ENCODE results near the gene STX1A.
A peak's percentile ranks its signal among the peaks of the same experiment; 100 is the strongest.

Gene STX1A

DNA sequence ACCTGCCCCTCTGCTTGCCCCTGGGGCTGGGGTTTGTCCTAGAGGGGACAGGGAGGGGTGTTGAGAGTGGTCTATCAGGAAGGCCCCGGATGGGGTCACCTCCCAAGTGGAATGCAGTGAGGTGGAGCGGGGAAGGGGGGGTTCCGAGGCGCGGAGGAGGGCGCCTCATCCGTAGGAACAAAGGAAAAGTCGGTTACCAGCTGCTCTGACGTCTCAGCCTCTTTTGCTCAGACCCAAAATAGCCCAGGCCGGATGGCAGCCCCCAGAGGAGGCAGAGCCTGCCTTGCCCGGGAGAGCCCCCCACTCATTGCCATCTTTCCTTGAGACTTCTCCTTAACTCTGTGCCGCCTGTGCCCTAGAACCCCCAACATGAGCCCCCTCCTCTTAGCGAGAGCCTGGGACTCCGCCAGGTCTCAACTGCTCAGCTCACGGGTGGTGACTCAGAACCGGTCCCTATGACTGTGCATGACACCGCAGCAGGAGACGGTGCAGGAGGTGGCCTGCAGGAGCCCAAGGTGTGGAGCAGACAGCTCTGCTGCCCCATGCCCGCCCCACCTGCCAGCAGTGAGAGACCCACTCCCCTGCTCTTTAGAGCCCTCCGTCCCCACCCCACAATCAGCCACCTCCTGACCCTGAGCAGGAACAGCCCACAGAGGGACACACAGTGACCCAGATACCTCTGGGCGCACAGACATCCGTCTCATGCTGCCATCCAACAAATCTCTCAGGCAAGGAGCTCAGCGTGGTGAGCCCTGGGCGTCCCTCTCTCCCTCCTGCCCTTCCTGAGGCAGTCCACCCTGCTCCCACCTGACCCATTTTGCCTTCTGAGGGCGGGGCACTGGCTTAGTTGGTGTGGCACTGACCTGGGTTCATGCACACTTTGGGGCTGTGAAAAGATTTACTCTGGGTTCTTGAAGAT is 13.1 kb downstream of the STX1A start:
- DNase-seq: peak; percentile 69

DNA sequence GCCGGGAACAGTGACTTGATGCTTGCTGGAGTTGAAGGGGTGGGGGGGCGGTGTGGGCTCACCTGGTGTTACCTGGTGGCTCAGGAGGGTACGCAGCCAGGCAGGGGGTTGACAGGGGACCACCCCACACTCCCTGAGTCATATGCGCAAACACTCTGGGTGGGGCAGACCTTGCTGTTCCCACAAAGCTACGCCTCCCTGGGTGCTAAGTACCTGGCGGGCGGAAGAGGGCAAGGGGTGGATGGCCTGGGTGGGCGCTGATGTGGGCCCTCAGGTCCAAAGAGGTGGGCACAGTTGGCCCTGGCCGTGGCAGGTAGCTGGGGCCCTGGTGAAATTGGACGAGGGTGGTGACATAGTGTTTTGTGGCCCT is 13.9 kb downstream of the STX1A start:
- no peak for DNase-seq

DNA sequence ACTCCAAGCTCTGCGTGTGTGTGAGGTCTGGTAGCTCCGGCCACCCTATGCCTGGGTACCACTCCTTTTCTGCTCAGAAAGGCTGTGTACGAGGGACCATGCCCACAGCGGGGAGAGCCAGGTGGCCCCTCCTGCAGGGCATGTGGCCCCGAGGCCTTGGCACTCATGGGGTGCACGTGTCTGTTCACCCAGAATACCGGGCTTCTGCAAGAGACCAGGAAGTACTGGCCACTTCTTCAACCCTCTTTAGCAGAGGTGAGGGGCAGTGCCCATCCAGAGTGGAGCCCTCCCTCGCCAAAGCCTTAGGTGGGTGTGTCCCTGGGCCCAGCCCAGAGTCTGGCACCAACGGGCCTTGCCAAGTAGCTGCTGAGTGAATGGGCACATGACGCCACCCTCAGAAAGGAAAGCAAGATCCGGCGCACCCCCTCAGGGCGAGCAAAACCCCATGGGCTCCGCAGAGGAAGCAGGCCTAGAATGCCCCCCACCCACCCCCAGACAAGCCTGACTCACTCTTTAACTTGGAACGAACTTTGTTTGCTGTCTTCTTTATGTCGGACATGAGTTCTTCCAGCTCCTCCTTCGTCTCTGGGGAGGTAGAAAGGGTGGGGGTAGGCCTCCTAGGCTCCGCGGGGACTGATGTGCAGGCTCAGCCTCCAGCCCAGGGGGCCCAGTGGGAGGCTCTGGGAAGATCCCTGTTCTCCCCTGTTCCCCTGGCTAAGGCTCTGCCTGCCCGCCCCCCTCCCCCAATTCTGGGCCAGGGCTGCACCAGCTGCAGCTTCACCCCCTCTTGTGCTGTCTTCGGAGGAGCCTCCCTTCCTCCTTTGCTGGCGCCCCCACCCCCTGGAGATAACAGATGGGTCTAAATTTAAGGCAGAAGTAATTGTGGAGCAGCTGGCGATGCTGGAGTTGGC is 14.6 kb downstream of the STX1A start:
- peak; percentile 94 for DNase-seq

DNA sequence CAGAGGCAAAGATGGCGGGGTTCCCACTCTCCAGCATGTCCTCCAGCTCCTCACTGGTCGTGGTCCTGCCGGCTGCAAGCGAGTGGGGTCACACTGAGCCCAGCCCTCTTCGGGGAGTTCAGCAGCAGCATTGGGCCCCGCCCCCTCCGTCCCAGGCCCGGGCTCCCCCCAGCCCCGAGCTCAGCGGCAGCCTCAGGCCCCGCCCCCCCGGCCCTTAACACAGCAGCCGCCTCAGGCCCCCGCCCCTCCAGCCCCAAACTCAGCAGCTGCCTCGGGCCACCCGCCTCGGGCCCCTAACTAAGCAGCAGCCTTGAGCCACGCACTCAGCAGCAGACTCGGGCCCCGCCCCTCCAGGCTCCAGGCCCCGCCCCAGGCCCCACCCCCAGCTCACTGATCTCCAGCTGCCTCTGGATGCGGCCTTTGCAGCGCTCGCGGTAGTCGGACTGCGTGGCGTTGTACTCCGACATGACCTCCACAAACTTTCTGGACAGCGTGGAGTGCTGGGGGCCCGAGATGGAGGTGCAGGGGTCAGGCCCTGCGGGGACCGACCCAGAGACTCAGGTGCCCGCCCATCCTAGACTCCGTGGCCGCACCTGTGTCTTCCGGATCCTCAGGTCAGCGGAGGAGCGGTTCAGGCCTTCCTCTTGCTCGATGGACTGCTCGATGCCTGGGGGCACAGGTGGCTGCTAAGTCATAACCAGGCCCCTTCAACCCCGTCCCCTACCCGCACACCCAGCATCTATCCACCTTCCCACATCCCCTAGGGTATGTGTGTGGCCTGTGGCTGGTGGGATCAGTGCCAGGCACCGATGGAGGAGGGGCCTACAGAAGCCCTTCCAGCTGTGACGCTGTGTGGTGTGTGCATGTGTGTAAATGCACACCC is 15.5 kb downstream of the STX1A start:
- DNase-seq: peak; percentile 74

DNA sequence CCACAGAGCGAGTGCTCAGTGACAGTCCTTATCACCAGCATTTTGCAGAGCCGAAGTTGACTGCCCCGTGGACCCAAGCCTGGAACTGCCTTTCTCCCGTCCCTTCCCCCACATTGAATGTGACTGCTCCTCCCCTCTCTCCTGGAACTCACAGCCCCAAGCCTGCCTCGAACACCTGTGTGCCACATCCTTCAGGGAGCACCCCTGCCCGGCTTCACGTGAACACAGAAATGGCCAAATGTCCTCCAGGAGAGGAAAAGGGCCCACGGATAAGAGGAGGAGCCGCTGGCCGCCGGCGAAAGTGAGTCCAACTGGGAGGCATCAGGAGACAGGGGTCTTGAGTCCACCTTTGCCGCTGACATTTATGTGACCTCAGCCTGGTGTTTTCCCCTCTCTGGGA is 16.2 kb downstream of the STX1A start:
- DNase-seq: no peak

DNA sequence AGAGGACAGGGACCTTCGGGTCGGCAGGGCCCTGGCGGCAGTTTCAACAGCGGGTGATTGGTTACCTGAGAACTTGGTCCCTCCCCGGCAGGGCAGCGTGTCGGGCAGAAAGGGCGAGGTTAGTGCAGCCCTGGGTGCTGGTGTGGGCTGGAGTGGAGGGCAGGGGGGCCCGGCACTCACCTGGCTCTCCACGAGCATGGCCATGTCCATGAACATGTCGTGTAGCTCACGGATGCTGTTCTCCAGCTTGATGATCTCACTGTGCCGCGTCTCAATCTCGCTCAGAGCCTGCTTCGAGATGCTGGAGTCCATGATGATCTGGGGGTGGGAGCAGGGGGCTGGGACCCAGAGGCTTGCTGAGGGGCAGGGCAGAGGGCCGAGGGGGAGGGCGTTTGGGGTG is 16.8 kb downstream of the STX1A start:
- DNase-seq: no peak

DNA sequence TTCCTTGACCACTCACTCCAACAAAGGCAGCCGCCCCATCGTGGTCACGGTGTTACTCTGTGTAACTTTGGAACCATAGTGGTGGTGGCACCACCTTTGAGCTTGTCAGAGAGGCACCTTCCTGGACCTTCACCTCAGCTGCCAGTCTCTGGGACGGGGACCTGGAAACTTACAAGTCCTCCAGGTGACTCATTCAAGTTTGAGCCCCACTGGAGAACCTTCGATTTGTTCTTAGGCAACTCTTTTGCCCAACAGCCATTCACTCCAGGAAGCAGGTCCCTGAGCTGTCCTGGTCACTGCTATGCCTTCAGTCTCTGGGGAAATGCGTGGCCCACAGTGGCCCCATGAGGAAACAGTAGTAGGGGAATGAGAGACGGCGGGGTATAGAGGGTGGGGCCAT is 17.2 kb downstream of the STX1A start:
- DNase-seq: no peak

DNA sequence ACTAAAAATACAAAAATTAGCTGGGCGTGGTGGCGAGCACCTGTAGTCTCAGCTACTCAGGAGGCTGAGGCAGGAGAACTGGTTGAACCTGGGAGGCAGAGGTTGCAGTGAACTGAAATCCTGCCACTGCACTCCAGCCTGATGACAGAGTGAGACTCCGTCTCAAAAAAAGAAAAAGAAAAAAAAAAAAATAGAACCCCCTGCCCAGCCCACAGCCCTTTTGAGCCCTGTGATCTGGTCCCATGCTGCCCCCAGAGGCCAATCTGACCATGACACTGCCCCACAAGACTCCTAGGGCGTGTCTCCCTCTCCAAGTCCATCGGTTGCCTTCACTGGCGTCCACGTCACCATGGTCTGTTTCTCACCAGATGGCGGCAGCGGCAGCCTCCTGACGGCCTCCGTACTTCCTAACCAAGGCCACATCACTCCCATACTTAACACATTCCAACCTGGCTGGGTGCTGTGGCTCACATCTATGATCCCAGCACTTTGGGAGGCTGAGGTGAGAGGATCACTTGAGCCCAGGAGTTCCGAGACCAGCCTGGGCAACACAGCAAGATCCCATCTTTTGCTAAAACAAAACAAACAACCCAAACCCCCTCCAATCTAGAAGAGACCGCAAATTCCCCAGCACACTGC is 18.0 kb downstream of the STX1A start:
- DNase-seq: peak; percentile 79

DNA sequence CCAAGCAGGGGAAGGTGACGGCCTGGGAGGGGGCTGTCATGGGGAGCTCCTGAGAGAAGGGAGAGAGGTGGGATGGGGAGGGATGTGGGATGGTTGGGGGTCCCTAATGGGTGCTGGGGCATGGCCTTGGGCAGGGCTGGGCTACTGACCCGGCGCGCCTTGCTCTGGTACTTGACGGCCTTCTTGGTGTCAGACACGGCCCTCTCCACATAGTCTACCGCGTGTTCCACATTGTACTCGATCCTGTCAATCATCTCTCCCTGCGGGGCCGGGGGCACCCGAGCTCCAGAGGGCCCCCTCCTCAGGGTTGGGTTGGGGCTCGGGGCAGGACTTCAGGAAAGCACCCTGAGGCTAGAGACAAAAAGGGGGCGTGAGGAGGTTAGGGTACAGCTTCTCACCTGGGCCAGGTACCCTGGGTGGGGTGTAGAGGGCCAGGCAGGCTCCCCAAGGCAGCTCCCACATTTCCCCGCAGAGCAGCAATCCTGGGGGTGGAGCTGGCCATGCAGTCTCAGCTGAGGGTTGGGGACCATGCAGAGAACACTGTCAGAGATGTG is 18.8 kb downstream of the STX1A start:
- DNase-seq: no peak

DNA sequence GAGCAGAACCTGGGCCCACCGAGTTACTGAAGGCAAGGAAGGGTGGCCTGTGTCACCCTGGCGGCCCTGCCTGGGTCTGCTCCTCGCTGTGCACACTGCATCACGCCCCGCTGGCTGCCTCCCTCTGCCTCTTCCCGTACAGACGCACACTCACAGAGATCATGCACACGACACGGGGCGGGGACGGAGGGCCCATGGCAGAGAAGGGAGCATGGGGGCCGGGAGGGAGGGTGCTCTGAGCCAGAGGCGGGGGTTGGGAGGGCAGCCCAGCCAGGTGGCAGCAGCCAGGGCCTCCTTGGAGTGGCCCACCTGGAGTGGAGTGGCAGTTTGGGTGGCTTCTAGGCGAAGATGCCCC is 19.4 kb downstream of the STX1A start:
- no peak for DNase-seq

DNA sequence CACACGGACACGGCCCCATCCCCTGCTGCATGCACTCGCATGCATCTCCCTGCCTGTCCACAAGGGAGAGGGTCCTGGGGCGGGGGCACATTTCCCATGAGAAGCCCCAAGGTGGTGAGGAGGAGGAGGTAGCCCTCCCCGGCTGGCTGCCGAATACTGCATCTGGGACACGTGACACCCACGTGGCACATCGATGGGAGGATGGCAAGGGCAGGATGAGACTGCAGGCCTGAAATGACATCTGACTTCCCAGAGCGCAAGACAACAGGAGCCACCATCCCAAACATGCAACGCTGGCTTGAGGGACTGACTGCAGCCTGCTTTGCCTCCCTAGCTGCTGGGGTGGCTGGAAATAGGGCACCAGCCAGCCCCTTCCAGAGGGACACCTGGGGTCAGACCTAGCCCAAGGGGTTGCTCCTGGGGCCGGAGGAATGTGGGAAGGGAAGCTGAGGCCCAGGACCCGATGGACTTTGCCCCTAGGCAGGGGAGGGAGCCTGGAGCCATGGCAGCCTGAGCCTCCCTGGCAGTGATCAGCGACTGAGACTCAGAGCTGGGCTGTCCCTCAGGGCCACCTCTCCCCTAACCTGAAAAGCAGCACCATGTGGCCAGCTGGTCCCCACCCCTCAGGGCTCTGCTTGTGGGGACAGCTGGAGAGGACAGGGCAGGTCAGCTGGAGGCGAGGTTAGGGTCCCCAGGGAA is 19.9 kb downstream of the STX1A start:
- DNase-seq: no peak

DNA sequence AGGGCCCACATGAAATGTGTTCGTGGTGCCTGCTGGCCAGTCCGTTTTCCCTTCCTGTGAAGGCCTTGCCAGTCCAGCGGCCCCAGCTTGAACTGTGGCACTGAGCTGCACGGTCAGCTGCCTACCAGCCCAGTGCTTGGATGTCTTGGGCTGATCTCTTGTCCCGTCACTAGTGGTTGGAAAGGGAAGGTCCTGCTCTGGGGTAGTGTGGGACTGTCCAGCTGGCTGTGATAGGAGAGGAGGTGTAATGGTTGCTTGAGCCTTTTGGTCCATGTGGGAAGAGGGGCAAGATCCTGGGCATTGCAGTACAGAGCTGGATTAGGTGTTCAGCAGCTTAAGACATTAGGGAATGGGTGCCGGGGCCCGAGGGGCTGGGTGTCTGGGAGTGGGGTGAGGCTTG is 21.1 kb downstream of the STX1A start:
- DNase-seq: no peak

DNA sequence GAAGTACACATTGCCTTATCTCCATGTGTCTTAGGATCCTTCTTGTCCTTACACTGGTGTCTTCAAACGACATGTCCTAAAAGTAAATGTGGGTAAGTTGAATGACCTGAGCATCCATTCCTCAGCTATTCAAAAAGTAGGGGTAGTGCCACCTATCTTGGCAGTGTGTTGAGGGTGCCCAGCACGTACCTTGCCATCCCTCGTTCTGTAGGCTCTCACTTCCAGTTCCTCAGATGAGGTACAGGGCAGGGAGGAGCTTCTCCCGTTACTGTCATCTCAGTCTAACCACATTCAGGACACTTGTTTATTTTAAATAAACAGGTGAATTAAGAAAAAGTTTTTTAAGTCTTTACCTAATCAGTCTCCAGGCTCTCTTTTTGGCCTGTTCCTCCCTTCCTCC is 23.1 kb downstream of the STX1A start:
- DNase-seq: no peak

DNA sequence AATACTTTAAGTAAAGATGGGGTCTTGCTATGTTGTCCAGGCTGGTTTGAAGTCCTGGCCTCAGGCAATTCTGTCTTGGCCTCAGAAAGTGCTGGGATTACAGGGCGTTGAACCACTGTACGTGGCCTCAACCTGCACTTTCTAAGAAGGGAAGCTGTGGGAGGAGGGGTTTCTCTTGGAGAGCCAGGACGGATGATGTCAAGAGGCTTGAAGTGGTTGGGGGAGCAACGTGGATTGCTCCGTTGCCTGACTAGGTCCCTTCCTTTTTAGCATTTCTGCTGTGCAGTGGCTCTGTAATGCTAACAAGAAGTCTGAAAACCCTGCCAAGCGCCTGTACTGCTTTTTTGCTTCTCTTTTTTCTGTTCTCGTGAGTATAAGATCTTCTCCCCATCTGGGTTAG is 28.8 kb downstream of the STX1A start:
- DNase-seq: no peak

DNA sequence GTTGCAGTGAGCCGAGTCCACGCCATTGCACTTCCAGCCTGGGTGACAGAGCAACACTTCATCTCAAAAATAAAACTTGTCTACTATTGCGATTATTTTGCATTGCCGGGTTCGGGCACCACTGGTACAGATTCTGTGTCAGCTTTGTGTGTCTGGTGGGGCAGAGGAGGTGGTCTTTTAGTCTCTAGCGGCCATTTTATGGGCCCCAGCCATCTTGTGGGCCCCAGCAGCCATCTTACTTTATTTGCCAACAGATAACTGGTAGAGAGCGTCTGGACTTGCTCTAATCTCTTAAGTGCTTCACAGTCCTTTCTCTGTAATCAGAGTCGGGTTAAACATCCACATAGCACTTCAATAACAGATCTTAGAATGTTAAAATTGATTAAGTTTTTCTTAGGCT is 31.2 kb downstream of the STX1A start:
- DNase-seq: no peak

DNA sequence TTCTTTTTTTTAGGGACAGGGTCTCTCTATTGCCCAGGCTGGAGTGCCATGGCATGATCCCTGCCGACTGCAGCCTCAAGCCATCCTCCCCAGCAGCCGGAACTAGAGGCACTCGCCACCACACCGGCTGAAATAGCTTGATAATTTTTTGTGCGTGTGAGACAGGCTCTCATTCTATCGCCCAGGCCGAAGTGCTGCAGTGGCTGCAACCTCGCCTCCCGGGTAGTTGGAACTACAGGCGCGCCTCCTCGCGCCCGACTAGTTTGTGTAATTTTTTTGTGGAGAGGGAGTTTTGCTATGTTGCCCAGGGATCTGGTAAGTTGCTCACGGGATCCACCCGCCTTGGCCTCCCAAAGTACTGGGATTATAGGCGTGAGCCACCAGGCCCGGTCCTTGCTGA is 34.2 kb downstream of the STX1A start:
- DNase-seq: no peak

DNA sequence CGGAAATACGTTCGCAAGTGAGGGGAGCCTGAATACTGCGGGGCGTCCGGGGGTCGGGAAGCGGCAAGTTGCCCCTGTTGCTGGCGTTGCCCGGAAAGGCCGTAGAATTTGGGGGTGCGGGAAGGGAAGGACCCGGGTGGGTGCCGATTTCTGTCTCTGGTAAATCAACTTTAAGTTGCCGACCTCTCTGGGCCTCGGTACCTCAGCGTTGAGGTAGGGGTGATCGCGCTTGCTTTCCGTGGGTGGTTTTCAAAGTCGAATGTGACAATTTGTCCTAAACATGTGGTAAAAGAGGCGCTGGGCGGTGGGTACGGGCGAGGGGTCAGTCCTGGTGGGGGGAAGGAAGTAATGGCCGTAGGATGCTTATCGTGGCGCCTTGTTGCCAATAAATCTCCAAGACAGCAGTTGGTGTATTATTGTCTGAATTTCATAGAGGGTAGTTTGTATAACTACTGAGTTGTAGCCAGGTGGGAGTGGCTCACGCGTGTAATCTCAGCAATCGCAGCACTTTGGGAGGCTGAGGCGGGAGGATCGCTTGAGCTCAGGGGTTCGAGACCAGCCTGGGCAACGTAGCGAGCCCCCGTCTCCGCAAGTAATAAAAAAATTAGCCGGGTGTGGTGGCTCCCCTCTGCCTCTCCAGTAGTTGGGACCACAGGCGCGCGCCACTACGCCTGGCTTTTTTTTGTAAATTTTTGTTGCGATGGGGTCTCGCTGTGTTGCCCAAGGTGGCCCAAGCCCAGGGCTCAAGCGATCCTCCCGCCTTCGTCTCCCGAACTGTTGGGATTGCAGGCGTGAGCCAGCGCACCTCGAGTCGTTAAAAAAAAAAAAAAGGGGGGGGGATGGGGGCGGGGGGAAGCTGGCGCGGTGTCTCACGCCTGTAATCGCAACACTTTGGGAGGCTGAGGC is 35.4 kb downstream of the STX1A start:
- DNase-seq: no peak

DNA sequence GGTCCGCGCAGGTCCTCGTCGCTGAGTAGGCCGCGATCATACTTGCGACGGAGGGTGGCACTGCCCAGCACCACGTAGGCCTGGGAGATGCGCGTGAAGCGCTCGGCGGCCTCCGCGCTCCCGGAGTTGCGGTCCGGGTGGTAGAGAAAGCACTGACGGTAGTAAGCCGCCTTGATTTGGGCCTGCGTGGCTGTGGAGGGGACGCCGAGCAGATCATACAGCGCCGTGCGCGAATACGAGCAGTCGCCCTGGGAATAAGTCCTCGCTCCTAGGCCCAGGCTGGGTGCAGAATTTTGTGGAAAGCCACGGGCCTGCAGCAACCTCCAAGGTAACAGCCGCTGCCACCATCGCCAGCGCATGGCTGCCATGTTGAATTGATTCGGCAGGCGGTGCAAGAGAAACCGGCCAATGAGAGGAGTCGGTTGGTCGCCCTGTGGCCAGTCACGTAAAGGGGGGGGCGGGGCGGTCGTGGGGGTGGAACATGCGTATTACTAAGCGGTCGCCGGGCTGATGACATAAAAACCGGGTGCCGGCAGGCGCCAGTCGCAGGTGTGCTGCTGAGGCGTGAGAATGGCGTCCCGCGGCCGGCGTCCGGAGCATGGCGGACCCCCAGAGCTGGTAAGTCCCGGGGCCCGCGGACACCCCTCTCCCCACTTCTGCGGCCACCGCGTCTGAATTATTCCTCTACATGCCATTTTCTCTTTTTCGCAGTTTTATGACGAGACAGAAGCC is 36.2 kb downstream of the STX1A start, which contains the start of the genes BUD23 and DNAJC30:
BUD23 (plus strand) TSS at position 542 of the 732 bp plus-strand sequence; CDS start at position 571, 29 bp downstream.
DNAJC30 (minus strand) TSS at position 398 of the 732 bp plus-strand sequence; CDS start at position 368, 30 bp downstream.
- peak; percentile 95 for DNase-seq

DNA sequence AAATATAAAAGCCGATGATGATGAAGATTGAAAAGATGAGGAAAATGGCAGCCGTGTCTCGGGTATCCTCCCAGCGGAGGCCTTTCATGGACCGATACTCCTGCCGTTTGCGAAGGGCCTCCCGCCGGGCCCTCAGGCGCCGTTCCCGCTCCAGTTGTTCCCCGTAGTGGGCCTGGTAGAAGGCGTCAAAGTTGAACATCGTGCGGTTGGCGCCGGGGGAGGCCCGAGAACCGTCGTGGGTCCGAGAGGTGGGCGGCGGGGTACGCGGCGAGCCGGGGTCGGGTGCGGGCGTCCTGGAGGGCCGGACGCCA is 36.8 kb downstream of the STX1A start:
- no peak for DNase-seq

DNA sequence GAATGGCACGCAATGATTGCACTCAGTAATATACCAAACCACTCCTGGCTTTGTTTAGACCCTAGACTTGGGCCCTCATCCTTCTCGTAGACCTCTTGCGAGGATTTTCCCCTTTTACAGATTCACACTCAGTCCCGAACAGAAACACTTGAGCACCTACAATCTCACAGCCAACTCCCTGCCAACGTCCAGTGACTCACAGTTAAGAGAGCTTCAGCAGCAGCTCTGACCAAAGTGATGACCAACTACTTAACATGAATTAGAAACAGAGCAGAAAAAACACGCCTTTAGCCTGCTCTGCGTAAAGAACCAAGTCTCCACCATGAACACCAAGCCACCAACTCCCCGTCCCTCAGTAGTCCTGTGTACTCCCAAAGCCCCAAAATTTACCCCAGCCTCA is 38.4 kb downstream of the STX1A start:
- no peak for DNase-seq
